ENCODE data around the gene KDM5A.
"Not testable (repeated sequence)": the region's sequence is repeated elsewhere in the genome, so short reads cannot be mapped to it uniquely, and the experiment has no call there.

KDM5A gene

GRCh38 chr12:299511-299910 is 89.6 kb downstream of the KDM5A start:
- H3K9ac ChIP-seq (ENCODE audit: low read depth, low read length); H3K27me3 ChIP-seq (ENCODE audit: insufficient read depth, low read length); H3K4me3 ChIP-seq (ENCODE audit: low read length); H3K9me3 ChIP-seq (ENCODE audit: insufficient read depth, low read depth, low read length); H3K4me1 ChIP-seq (ENCODE audit: insufficient read depth, low read length); H3K27ac ChIP-seq (ENCODE audit: low read depth, low read length): not testable (repeated sequence)
- H3K36me3 ChIP-seq (ENCODE audit: insufficient read depth, low read length): peaks cover 44% of the 10 kb centered on the region
- 94% methylated on average over 5 of the region's 5 CpGs for WGBS

DNA sequence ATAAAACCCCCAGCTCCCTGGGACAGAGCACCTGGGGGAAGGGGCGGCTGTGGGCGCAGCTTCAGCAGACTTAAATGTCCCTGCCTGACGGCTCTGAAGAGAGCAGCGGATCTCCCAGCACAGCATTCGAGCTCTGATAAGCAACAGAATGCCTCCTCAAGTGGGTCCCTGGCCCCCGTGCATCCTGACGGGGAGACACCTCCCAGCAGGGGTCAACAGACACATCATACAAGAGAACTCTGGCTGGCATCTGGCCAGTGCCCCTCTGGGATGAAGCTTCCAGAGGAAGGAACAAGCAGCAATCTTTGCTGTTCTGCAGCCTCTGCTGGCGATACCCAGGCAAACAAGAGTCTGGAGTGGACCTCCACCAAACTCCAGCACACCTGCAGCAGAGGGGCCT is 91.1 kb downstream of the KDM5A start:
- H3K9me3 ChIP-seq (ENCODE audit: insufficient read depth, low read depth, low read length); H3K27ac ChIP-seq (ENCODE audit: low read depth, low read length); H3K27me3 ChIP-seq (ENCODE audit: insufficient read depth, low read length); H3K4me3 ChIP-seq (ENCODE audit: low read length); H3K4me1 ChIP-seq (ENCODE audit: insufficient read depth, low read length); H3K9ac ChIP-seq (ENCODE audit: low read depth, low read length): not testable (repeated sequence)
- H3K36me3 ChIP-seq (ENCODE audit: insufficient read depth, low read length): peaks cover 39% of the 10 kb centered on the region
- 90% methylated on average over 8 of the region's 8 CpGs for WGBS

DNA sequence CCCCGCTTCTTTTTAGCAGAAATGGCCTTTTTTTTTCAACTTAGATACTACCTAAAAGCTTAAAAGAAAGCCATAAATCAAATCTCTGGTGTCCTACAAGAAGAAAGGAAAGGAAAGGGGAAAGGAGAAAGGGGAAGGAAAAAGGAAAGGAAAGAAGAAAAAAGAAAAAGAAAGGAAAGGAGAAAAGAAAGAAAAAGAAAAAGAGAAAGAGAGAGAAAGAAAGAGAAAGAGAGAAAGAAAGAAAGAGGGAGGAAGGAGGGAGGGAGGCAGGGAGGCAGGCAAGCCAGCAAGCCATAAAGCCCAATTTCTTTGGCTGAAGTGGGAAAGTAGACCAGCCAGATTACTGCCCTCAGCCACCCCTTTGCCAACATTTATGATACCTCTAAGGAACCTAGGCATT is 94.0 kb downstream of the KDM5A start:
- Histone ChIP-seq H3K27ac (ENCODE audit: low read depth, low read length) (no peak overlapping the region), H3K27me3 (ENCODE audit: insufficient read depth, low read length) (no peaks in the 10 kb centered on the region), H3K9me3 (ENCODE audit: insufficient read depth, low read depth, low read length) (no peaks in the 10 kb centered on the region), H3K4me3 (ENCODE audit: low read length) (no peak overlapping the region), H3K36me3 (ENCODE audit: insufficient read depth, low read length) (peaks cover 67% of the 10 kb centered on the region), H3K9ac (ENCODE audit: low read depth, low read length) (no peak overlapping the region), H3K4me1 (ENCODE audit: insufficient read depth, low read length) (no peaks in the 10 kb centered on the region)
- WGBS: 92% methylated on average over 1 of the region's 1 CpG

DNA sequence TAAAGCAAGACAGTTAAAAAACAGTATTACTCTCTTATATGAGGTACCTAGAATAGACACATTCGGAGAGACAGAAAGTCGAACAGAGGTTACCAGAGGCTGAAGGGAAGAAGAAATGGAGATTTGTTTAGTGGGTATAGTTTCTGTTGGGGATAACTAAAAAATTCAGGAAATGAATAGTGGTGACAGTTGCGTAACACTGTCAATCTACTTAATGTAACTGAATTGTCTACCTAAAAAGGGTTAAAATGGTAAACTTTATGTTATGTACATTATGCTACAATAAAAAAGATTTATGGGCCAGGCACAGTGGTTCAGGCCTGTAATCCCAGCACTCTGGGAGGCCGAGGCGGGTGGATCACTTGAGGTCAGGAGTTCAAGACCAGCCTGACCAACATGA is 95.9 kb downstream of the KDM5A start:
- no peak overlapping the region for H3K4me3 ChIP-seq (ENCODE audit: low read length)
- WGBS: 94% methylated on average over 5 of the region's 5 CpGs
- H3K27ac ChIP-seq (ENCODE audit: low read depth, low read length): no peak overlapping the region
- H3K9ac ChIP-seq (ENCODE audit: low read depth, low read length): no peak overlapping the region
- H3K9me3 ChIP-seq (ENCODE audit: insufficient read depth, low read depth, low read length): no peaks in the 10 kb centered on the region
- no peaks in the 10 kb centered on the region for H3K27me3 ChIP-seq (ENCODE audit: insufficient read depth, low read length)
- H3K36me3 ChIP-seq (ENCODE audit: insufficient read depth, low read length): peaks cover 74% of the 10 kb centered on the region
- no peaks in the 10 kb centered on the region for H3K4me1 ChIP-seq (ENCODE audit: insufficient read depth, low read length)

GRCh38 chr12:292186-292585 is 96.9 kb downstream of the KDM5A start:
- Histone ChIP-seq H3K27me3 (ENCODE audit: insufficient read depth, low read length) (no peaks in the 10 kb centered on the region), H3K36me3 (ENCODE audit: insufficient read depth, low read length) (peaks cover 69% of the 10 kb centered on the region), H3K9me3 (ENCODE audit: insufficient read depth, low read depth, low read length) (no peaks in the 10 kb centered on the region), H3K4me1 (ENCODE audit: insufficient read depth, low read length) (no peaks in the 10 kb centered on the region), H3K4me3 (ENCODE audit: low read length) (no peak overlapping the region), H3K9ac (ENCODE audit: low read depth, low read length) (no peak overlapping the region), H3K27ac (ENCODE audit: low read depth, low read length) (no peak overlapping the region)
- 94% methylated on average over 1 of the region's 1 CpG for WGBS

- Histone ChIP-seq H3K27me3 (ENCODE audit: insufficient read depth, low read length) (no peaks in the 10 kb centered on the region), H3K36me3 (ENCODE audit: insufficient read depth, low read length) (peaks cover 63% of the 10 kb centered on the region), H3K4me1 (ENCODE audit: insufficient read depth, low read length) (no peaks in the 10 kb centered on the region), H3K9ac (ENCODE audit: low read depth, low read length) (no peak overlapping the region), H3K4me3 (ENCODE audit: low read length) (no peak overlapping the region), H3K9me3 (ENCODE audit: insufficient read depth, low read depth, low read length) (no peaks in the 10 kb centered on the region), H3K27ac (ENCODE audit: low read depth, low read length) (no peak overlapping the region)
- 100% methylated on average over 1 of the region's 1 CpG for WGBS
Measured at GRCh38 chr12:291153-291723, 97.9 kb downstream of the KDM5A start.

DNA sequence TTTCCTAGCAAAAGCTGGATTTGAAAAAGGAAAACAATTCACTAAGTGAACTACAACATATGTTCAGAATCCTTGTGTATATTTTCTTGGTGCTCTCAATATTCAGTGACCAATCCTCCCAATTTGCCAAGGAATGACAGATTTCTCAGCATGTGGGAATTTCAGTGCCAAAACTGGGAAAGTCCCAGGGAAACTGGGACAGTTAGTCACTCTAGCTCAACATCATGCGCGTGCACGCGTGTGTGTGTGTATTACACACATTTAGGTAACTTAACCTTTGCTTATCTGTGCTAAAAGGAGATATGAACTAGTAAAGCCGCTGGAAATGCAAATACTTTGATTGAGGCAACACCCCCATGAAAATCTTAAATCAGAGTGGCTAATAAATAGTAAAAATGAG is 100.4 kb downstream of the KDM5A start:
- no peaks in the 10 kb centered on the region for H3K4me1 ChIP-seq (ENCODE audit: insufficient read depth, low read length)
- H3K27ac ChIP-seq (ENCODE audit: low read depth, low read length): no peak overlapping the region
- no peaks in the 10 kb centered on the region for H3K27me3 ChIP-seq (ENCODE audit: insufficient read depth, low read length)
- no peaks in the 10 kb centered on the region for H3K9me3 ChIP-seq (ENCODE audit: insufficient read depth, low read depth, low read length)
- peaks cover 58% of the 10 kb centered on the region for H3K36me3 ChIP-seq (ENCODE audit: insufficient read depth, low read length)
- H3K9ac ChIP-seq (ENCODE audit: low read depth, low read length): no peak overlapping the region
- 78% methylated on average over 5 of the region's 5 CpGs for WGBS
- no peak overlapping the region for H3K4me3 ChIP-seq (ENCODE audit: low read length)

DNA sequence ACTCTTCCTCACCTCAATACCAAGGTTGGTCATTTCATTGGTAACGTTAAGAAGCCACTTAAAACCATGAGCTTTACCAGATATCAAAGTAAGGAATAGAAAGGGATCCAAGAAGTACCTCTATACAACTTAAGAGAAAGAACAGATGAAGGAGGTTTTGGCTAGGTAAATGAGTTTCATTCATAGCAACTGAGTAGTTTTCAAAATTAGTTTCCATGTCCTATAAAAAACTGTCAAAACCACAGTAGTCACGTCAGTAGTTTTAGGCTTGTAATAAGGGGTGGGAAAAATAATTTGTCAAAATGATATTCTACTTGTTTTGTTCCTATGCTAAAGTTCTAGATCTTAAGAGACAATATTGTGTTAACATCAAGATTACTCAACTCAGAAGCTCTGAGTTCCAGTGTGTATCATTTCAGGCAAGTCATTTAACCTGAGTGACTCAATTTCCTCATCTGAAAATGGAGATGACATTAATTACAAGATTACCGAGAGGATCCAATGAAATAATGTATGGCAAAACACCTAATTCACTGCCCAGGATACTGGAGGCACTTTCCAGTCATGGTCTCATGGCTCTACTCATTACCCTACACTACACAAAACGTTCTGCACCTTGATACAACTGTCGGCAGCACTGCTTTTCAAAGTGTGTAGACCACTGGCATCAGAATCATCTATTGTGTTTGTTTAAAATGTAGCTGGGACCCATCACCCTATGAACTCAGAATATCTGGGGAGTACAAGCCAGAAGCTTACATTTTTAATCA is 102.4 kb downstream of the KDM5A start:
- WGBS: 95% methylated on average over 3 of the region's 5 CpGs

GRCh38 chr12:278046-278445 is 111.1 kb downstream of the KDM5A start:
- no peaks in the 10 kb centered on the region for H3K27me3 ChIP-seq (ENCODE audit: insufficient read depth, low read length)
- H3K36me3 ChIP-seq (ENCODE audit: insufficient read depth, low read length): peaks cover 5% of the 10 kb centered on the region; the same call in 1 of the 2 replicates
- no peaks in the 10 kb centered on the region for H3K4me1 ChIP-seq (ENCODE audit: insufficient read depth, low read length)
- no peak overlapping the region for H3K27ac ChIP-seq (ENCODE audit: low read depth, low read length)
- WGBS: 96% methylated on average over 5 of the region's 5 CpGs
- H3K9me3 ChIP-seq (ENCODE audit: insufficient read depth, low read depth, low read length): no peaks in the 10 kb centered on the region
- no peak overlapping the region for H3K4me3 ChIP-seq (ENCODE audit: low read length)
- no peak overlapping the region for H3K9ac ChIP-seq (ENCODE audit: low read depth, low read length)

More for the DNA sequence above, 102.4 kb downstream of the KDM5A start:
- H3K4me1 ChIP-seq (ENCODE audit: insufficient read depth, low read length): no peaks in the 10 kb centered on the region
- H3K9ac ChIP-seq (ENCODE audit: low read depth, low read length): no peak overlapping the region
- no peak overlapping the region for H3K4me3 ChIP-seq (ENCODE audit: low read length)
- H3K36me3 ChIP-seq (ENCODE audit: insufficient read depth, low read length): peaks cover 51% of the 10 kb centered on the region
- H3K27ac ChIP-seq (ENCODE audit: low read depth, low read length): no peak overlapping the region
- H3K27me3 ChIP-seq (ENCODE audit: insufficient read depth, low read length): no peaks in the 10 kb centered on the region
- no peaks in the 10 kb centered on the region for H3K9me3 ChIP-seq (ENCODE audit: insufficient read depth, low read depth, low read length)

GRCh38 chr12:275812-276211 is 113.3 kb downstream of the KDM5A start:
- WGBS: 87% methylated on average over 6 of the region's 6 CpGs
- Histone ChIP-seq H3K27ac (ENCODE audit: low read depth, low read length) (no peak overlapping the region), H3K4me1 (ENCODE audit: insufficient read depth, low read length) (no peaks in the 10 kb centered on the region), H3K4me3 (ENCODE audit: low read length) (no peak overlapping the region), H3K36me3 (ENCODE audit: insufficient read depth, low read length) (no peaks in the 10 kb centered on the region), H3K9ac (ENCODE audit: low read depth, low read length) (no peak overlapping the region), H3K27me3 (ENCODE audit: insufficient read depth, low read length) (no peaks in the 10 kb centered on the region), H3K9me3 (ENCODE audit: insufficient read depth, low read depth, low read length) (no peaks in the 10 kb centered on the region)

DNA sequence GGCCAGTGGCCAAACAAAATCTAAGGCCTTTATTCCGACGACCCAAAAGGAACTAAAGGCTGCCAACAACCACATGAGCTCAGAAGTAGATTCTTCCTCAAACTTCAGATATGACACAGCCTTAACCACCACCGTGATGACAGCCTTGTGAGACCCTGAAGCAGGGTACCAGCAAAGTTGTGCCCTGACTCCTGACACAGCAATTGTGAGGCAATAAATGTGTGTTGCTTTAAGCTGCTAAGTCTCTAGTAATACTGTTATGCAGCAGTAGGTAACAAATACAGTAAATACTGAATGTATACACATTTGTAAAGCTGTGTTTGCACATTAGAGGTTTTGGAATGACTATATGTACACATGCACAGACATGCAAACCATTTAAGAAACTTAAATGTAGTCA is 115.7 kb downstream of the KDM5A start:
- Histone ChIP-seq H3K36me3 (ENCODE audit: insufficient read depth, low read length) (no peaks in the 10 kb centered on the region), H3K4me1 (ENCODE audit: insufficient read depth, low read length) (no peaks in the 10 kb centered on the region)
- 99% methylated on average over 3 of the region's 3 CpGs for WGBS

More for the DNA sequence above, 115.7 kb downstream of the KDM5A start:
- Histone ChIP-seq H3K27ac (ENCODE audit: low read depth, low read length) (no peak overlapping the region), H3K27me3 (ENCODE audit: insufficient read depth, low read length) (no peaks in the 10 kb centered on the region), H3K9me3 (ENCODE audit: insufficient read depth, low read depth, low read length) (no peaks in the 10 kb centered on the region), H3K9ac (ENCODE audit: low read depth, low read length) (no peak overlapping the region), H3K4me3 (ENCODE audit: low read length) (no peak overlapping the region)

Measured in HUES64 (cell line).